CD4-positive, alpha-beta T cell treated with Interleukin-2 at 100 ng/mL for 4 hours (primary cell): Measurements from ENCODE around the gene RECK.
A peak's percentile ranks its signal among the peaks of the same experiment; 100 is the strongest.
"Not testable (repeated sequence)": the region's sequence is repeated elsewhere in the genome, so short reads cannot be mapped to it uniquely, and the experiment has no call there.

Experiments
- DNase-seq: peaks from one replicate; pipeline ENCODE4 v3.0.0-alpha.2; 2020; ENCODE audit warnings: low spot score

The RECK gene

GRCh38 chr9:36036780-36037548, at the start of gene RECK:
Gene RECK, plus strand, starts transcription at chr9:36036913. Its CDS starts 86 bp downstream, at chr9:36036999.
- DNase-seq = peak; percentile 80

GRCh38 chr9:35990155-35990554, 46.6 kb upstream of the RECK start:
- DNase-seq = no peak

DNA sequence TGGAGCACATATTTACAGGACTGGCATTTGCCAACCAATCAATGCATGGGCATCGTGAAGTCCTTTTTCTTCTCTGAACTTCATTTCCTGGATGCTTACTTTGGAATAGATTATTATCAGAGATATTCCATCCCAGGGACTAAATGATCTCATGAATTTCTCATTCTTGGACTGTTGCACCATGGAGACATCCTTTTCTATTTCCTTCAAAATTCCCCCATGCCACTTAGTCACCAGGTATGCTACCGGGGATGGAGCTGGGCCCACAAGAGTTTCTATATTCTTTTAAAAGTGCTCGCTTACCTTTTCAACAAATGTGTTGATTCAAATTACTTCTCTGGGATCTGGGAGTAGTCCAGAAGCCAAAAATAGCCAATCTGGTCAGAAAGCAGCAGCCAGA, 43.6 kb upstream of the RECK start:
- not testable (repeated sequence) for DNase-seq

GRCh38 chr9:35993976-35994720, 42.6 kb upstream of the RECK start:
- DNase-seq = no peak

DNA sequence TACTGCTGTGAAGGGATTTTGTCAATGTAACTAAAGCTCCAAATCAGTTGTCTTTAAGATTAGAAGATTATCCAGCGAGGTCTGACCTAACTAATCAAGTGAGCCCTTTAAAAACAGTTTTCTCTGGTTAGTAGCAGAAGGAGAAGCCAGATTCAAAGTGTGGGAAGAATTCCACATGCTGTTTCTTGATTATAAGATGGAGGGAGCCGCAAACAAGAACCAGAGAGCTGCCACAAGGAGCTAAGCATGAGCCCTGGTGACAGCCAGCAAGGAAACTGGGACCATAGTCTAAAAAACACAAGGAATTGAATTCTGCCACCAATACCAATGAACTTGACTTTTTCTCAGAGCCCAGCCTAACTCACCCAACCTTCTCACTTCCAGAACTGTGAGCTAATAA, 41.8 kb upstream of the RECK start:
- no peak for DNase-seq

- DNase-seq = no peak
Measured at GRCh38 chr9:35996358-35996970, 40.2 kb upstream of the RECK start.

DNA sequence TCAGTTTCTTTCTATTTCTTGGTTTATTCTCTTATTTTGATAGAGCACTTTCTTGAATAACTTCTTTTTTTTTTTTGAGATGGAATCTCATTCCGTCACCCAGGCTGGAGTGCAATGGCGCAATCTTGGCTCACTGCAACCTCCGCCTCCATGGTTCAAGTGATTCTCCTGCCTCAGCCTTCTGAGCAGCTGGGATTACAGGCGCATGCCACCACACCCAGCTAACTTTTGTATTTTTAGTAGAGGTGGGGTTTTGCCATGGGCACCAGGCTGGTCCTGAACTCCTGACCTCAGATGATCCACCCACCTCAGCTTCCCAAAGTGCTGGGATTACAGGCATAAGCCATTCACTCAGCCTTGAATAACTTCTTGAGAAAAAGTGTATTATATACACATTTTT, 39.7 kb upstream of the RECK start:
- not testable (repeated sequence) for DNase-seq

DNA sequence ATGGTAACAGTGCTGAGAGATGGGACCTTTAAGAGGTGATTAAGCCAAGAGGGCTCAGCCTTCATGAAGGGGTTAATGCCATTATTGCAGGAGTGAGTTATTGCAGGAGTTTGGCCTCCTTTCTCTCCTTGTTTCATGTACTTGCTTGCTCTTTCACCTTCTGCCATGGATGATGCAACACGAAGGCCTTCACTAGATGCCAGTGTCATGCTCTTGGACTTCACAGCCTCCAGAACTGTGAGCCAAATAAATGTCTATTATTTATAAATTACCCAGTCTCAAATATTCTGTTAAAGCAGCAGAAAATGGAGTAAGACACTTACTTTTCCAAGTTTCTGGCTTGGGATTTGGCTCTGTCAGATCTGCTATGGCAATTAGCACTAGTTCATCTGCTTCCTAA, 38.4 kb upstream of the RECK start:
- no peak for DNase-seq

- no peak for DNase-seq
Measured at GRCh38 chr9:36005891-36006290, 30.8 kb upstream of the RECK start.

- no peak for DNase-seq
Measured at GRCh38 chr9:36006549-36007315, 30.0 kb upstream of the RECK start.

DNA sequence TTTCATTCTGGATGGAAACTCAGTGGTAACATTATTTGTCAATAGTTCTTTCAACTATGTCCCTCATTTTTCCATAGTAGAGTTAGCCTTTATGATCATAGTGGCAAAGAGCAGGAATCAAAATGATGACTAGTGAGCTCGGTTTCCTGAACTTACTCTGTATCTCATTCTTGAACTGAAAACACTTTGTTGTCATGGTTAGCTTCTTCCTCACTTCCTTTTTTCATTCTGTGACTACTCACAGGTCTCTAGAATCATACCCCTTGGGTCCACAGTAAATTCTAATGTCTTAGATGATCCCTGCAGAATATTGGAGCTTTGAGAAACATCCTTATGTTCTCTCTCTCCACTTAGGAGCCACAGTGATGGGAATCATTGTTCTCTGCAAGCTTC, 29.4 kb upstream of the RECK start:
- no peak for DNase-seq

GRCh38 chr9:36007852-36008251, 28.9 kb upstream of the RECK start:
- DNase-seq = no peak

- peak; percentile 68 for DNase-seq
Measured at GRCh38 chr9:36008774-36009300, 27.9 kb upstream of the RECK start.

GRCh38 chr9:36011379-36011778, 25.3 kb upstream of the RECK start:
- no peak for DNase-seq

- no peak for DNase-seq
Measured at GRCh38 chr9:36017278-36017677, 19.4 kb upstream of the RECK start.

GRCh38 chr9:36018129-36018528, 18.6 kb upstream of the RECK start:
- DNase-seq = no peak

DNA sequence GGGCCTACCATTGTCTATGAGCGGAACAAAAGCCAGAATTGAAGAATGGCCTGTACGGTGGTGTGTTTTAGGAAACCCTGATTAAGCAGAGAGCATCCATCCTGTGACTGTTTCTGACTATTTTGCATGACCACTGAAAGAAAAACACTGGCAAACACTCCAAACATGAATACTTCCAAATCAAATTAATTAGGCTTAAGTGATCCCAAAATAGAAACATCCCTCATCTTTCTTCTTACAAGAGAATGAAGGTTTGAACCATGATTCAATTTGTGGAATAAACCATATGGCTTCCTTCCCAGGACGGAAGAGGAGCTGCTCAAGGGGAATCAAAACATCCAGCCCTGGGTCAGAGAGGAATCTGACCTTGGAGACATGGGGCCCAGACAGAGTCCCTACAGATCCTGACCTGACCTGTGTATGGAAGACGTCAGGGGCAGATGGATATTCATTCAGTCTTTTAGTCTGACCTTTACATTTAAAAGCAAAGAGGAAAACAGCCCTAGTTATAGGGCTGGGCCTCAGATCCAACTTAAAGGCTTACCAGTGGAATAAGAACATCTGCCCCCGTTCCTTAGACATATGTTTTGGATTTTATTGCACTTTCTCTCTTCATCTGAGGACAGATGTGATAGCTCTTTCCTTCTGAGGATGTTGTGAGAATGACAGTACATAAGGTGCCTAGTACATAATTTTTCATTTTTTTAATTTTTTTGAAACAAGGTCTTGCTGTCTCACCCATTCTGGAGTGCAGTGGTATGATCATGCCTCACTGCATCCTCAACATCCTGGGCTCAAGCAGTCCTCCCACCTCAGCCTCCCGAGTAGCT, 17.6 kb upstream of the RECK start:
- DNase-seq = no peak

DNA sequence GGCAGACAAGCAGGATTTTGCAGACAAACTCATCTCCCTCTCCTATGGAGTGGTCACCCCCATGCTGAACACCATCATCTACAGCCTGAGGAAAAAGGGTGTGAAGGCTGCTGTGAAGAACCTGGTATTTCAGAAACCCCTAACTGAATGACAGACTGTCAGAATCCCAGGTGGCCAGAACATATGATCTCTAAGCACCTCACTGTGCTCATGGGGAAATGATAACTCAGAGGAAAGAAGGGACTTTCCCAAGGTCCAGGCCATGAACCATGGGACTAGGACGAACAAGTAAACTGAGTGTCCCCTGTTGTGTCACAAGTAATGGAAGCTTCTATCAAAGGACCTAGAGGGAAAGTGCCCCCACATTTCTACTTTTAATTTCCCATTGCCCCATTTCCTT, 14.7 kb upstream of the RECK start:
- no peak for DNase-seq

DNA sequence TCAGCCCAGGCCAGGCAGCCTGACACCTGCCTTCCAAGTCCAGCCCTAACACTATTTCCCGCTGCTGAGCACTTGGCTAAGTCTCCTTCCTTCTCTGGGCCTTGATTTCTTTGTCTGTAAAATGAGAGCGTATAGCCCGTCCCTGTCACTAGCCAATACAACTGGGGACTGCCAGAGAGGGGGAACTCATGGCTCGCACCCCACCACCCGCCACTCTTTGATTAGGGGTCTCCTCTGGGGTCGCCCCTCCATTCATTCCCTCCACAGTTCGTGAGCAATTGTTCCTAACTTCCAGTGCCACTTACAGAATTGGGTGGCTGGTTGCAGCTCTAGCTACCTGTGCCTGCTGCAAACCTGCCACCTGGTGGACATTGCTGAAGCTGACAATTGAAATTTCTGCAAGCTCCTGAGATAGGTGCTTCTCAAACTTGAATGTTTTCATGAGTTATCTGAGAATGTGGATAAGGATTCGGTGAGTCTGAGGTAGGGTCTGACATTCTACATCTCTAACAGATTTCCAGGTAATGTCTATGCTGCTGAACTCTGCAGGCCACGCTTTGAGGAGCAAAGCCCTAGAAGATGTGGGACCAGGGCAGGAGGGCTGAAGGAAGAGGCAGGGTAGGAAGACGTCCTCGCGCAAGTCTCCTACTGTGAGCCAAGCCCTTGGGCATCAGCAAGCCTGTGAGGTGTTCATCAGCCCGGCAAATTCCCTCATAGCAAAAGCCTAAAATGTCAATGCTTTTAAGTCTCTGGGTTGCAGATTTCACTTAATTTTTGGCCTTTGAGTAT, 13.3 kb upstream of the RECK start:
- DNase-seq = peak; percentile 64

- DNase-seq = no peak
Measured at GRCh38 chr9:36025746-36026145, 11.0 kb upstream of the RECK start.
